SKM-1 treated with dmso at 0.1 percent for 144 hours (cell line): ENCODE results near the gene USP7.
"Not testable (repeated sequence)": the region's sequence is repeated elsewhere in the genome, so short reads cannot be mapped to it uniquely, and the experiment has no call there.

ENCODE experiments used
- DNase-seq: peaks from one replicate; lab custom pipeline; 2025; ENCODE audit not compliant: unreplicated experiment; lab: John Stamatoyannopoulos, UW

Gene USP7

DNA sequence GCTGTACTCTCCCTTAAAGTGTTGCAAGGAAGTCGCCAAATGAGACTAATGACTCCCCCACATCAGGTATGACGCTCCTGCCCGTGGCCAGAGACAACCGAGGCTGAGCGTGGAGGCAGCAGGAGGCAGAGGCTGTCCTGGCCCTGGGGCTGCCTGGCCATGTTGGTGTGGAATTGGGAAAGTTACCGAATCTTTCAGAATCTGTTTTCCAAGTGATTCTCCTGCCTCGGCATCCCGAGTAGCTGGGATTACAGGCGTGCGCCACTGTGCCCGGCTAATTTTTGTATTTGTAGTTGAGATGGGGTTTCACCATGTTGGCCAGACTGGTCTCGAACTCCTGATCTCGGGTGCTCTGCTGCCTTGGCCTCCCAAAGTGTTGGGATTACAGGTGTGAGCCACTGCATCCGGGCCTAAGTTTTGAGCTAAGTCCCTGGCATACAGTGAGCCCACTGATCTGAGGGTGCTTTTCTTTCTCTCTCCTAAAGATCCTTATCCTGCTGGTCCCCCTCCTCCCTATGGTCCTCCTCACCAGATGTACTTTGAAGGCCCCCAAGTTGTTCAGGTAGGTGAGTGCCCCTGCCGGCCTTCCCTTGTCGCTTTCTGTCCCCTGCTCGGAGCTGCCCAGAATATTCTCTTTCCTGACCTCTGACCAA lies 80.9 kb downstream of the USP7 start:
- DNase-seq = no peak

- no peak for DNase-seq
These were observed 81.6 kb downstream of the USP7 start, which contains the start of gene LITAFD for GRCh38 chr16:8882041-8882617. Gene LITAFD, plus strand, starts transcription at chr16:8882351. Its CDS starts 2,005 bp downstream, at chr16:8884356.

- DNase-seq = no peak
These were observed 82.7 kb downstream of the USP7 start for GRCh38 chr16:8880839-8881510.

DNA sequence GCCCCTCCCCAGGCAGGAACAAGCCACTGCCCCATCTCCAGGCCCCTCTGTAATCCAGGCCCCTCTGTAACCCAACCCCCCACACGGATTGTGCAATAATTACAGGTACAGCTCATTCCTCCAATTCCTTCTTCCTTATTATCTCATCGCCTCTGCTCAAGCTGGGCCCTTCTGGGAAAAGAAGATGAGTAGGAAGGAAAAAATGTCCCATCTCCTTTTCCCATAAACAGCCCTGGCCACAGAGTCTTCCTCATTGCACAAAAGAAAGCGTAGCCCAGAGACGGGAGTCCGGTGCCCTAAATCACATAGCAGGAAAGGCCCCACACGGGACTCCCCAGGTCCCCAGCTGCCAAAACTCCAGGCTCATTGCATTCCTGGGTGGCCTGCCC lies 85.2 kb downstream of the USP7 start:
- DNase-seq = no peak

- no peak for DNase-seq
These were observed 85.7 kb downstream of the USP7 start for GRCh38 chr16:8877894-8878522.

DNA sequence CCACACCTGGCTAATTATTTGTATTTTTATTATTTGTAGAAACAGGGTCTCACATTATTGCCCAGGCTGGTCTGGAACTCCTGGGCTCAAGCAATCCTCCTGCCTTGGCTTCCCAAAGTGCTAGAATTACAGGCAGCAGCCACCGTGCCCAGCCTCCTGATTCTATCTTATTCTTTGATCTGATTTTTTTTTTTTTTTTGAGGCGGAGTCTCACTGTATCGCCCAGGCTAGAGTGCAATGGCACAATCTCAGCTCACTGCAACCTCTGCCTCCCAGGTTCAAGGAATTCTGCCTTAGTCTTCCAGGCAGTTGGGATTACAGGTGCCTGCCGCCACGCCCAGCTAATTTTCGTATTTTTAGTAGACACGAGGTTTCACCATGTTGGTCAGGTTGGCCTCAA lies 88.4 kb downstream of the USP7 start:
- DNase-seq = not testable (repeated sequence)

DNA sequence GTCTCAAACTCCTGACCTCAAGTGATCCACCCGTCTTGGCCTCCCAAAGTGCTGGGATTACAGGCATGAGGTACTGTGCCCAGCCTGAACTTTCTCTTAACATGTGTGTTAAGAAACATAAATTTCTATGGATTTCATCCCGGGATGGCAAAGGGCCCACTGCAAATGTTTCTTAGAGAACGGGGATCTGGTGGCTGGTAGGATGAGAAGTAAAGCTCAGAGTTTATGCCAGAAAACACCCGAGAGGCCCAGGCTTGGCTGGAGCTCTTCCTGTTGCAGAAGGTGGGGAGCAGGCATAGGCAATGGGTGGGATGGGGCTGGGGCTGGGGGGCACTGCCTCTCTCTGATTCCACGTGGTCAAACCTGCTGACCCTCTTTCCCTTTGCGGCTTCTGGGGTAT lies 89.3 kb downstream of the USP7 start:
- no peak for DNase-seq

- not testable (repeated sequence) for DNase-seq
These were observed 89.9 kb downstream of the USP7 start for GRCh38 chr16:8873866-8874195.

- no peak for DNase-seq
These were observed 90.5 kb downstream of the USP7 start for GRCh38 chr16:8872967-8873865.

DNA sequence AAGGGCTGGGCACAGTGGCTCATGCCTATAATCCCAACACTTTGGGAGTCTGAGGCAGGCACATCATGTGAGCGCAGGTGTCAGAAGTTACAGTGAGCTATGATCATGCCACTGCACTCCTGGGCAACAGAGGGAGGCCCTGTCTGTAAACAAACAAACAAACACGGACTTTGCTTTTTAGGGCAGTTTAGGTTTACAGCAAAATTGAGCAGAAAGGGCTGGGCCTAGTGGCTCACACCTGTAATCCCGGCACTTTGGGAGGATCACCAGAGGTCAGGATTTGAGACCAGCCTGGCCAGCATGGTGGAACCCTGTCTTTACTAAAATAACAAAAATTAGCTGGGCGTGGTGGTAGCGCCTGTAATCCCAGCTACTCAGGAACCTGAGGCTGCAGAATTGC lies 91.6 kb downstream of the USP7 start:
- no peak for DNase-seq

GRCh38 chr16:8869988-8870241 lies 93.8 kb downstream of the USP7 start:
- DNase-seq = not testable (repeated sequence)

- no peak for DNase-seq
These were observed 94.3 kb downstream of the USP7 start for GRCh38 chr16:8869212-8869987.

GRCh38 chr16:8868416-8869211 lies 95.1 kb downstream of the USP7 start, which contains the start of gene CARHSP1:
Gene CARHSP1, minus strand, starts transcription at chr16:8869006. Its CDS starts 9,678 bp downstream, at chr16:8859328.
- peak; percentile 87 for DNase-seq

- DNase-seq = peak; percentile 66
These were observed 95.7 kb downstream of the USP7 start for GRCh38 chr16:8867932-8868415.

DNA sequence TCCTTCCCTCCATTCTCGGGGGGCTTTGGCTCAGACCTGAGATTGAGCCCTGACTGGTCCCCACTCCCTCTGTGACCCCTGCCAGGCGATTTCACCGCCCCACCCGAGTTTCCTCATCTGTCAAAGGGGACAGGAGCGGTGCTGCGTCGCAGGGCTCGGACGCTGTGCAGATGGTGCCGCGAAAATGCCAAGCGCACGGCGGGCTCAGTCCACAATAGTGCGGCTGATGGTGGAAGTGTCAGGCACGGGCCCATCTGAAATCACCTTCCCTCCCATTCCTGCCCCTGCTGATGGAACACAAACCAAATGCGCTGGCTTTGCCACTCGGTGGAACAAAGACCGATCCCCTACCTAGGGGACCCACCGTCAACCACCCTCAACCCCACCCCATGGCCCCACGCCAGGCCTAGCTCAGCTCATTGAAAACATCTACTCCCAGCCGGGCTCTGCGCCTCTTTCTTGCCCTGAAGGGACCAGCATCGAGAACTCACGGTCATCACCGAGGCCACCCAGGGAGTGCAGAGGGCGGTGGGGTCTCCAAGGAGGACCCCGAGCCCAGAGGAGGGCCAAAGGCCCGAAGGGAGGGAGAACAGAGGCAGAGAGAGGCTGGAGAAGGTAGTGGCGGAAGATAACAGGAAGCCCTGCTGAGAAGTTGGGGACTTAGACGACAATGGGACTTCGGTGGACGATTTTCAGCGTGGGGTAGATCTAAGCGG lies 96.3 kb downstream of the USP7 start:
- no peak for DNase-seq

DNA sequence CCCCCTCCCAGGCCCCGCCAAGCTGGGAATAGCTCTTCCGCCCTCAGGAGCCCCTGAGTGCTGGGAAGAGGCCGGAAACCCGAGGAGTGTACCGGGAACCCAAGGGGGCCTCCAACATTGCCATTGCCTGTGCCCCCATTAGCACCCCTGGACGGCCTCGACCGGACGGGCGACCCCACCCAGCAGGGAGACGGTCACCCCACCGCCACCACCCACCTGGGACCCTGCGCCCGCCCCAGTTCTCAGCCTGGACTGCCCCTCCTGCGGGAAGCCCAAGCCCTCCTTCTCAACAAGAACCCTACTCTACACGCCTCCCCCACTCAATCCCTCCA lies 96.9 kb downstream of the USP7 start:
- DNase-seq = no peak

GRCh38 chr16:8866118-8866883 lies 97.4 kb downstream of the USP7 start:
- DNase-seq = no peak

- no peak for DNase-seq
These were observed 98.4 kb downstream of the USP7 start for GRCh38 chr16:8865145-8865882.
